ENCODE results near the gene TMEM223.

DNA sequence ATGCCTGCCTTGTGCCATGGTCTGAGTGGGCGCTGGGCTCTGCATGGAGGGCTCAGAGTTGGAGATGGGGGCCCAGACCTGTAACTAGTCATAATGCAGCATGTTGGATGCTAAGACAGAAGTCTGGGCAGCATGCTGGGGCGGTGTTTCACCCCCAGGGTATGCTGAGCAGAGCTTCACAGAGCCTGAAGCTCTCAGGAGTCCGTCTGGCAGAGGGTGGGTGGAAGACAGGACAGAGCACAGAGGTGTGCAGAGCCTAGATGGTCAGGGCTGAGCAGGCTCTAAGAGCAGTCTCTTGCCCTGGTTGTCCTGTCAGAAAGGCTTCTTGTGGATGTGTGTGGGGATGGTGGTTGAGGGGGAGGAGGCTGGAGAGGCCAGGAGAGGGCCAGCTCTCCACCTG is 13.4 kb downstream of the TMEM223 start:
- TF ChIP-seq, protein P1, sequence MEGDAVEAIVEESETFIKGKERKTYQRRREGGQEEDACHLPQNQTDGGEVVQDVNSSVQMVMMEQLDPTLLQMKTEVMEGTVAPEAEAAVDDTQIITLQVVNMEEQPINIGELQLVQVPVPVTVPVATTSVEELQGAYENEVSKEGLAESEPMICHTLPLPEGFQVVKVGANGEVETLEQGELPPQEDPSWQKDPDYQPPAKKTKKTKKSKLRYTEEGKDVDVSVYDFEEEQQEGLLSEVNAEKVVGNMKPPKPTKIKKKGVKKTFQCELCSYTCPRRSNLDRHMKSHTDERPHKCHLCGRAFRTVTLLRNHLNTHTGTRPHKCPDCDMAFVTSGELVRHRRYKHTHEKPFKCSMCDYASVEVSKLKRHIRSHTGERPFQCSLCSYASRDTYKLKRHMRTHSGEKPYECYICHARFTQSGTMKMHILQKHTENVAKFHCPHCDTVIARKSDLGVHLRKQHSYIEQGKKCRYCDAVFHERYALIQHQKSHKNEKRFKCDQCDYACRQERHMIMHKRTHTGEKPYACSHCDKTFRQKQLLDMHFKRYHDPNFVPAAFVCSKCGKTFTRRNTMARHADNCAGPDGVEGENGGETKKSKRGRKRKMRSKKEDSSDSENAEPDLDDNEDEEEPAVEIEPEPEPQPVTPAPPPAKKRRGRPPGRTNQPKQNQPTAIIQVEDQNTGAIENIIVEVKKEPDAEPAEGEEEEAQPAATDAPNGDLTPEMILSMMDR (IDR thresholded peaks at IDR 0.05; ENCODE audit: low read depth, low read length, poor library complexity, severe bottlenecking): no peak
- no peak for TF ChIP-seq EZH2phosphoT487 (IDR thresholded peaks at IDR 0.05; ENCODE audit: borderline replicate concordance, low read length)

Measured in DOHH2 (cell line).